IMR-90 (cell line): ENCODE measurements around the gene FNDC3B. TPM values are rescaled to one million over a fixed set of nuclear protein-coding genes. Genes with fewer than 3 reads are reported as not detected.

Experiments used
- ATAC-seq: fragments of 200-7000 bp; cut with Tn5 transposase; 2 replicates; pipeline ENCODE4 v1.9.1; 2020; ENCODE audit warnings: low read depth, mild to moderate bottlenecking, moderate library complexity
- BruUV-seq: library from RNA; stranded (reverse); fragments of 400-500 nt; replicated peaks from 2 replicates; lab custom pipeline; 2021; lab: Mats Ljungman, UMichigan
- CTCF ChIA-PET: fragments of 300-600 bp; formaldehyde crosslinking; extraction: SDS; loops from one replicate; lab custom pipeline; 2021; ENCODE audit warnings: antibody characterized with exemption; lab: Yijun Ruan, JAX
- POLR2A ChIA-PET: fragments of 300-600 bp; sonication (Branson Sonifier 250); formaldehyde crosslinking; loops from one replicate; lab custom pipeline; 2022; ENCODE audit warnings: antibody characterized with exemption; ENCODE audit not compliant: unreplicated experiment; lab: Charles Lee
- DNase-seq: peaks from one replicate; pipeline ENCODE4 v3.0.0; 2013
- H2AFZ ChIP-seq: replicated peaks from 2 replicates; pipeline ENCODE3; 2013; ENCODE audit warnings: low read length, mild to moderate bottlenecking; ENCODE audit not compliant: poor library complexity
- H2AK5ac ChIP-seq: 2 replicates; pipeline ENCODE4 v1.6.1; 2013; ENCODE audit warnings: low read depth, low read length, inconsistent platforms
- H2AK9ac ChIP-seq: replicated peaks from 2 replicates; pipeline ENCODE3; 2013; ENCODE audit warnings: mild to moderate bottlenecking, low read depth, low read length, moderate library complexity; ENCODE audit not compliant: poor library complexity
- H2BK120ac ChIP-seq: 2 replicates; pipeline ENCODE4 v1.6.1; 2013; ENCODE audit warnings: low read depth, low read length, inconsistent platforms
- H2BK15ac ChIP-seq: 3 replicates; pipeline ENCODE4 v1.6.1; 2013; ENCODE audit warnings: low read depth, low read length, inconsistent platforms
- H2BK20ac ChIP-seq: 2 replicates; pipeline ENCODE4 v1.6.1; 2013; ENCODE audit warnings: low read depth, mild to moderate bottlenecking, inconsistent platforms, low read length, moderate library complexity
- H2BK5ac ChIP-seq: 2 replicates; pipeline ENCODE4 v1.6.1; 2013; ENCODE audit warnings: mild to moderate bottlenecking, low read depth, low read length, inconsistent platforms; ENCODE audit not compliant: poor library complexity, severe bottlenecking
- H3K14ac ChIP-seq: replicated peaks from 2 replicates; pipeline ENCODE4 v1.6.1; 2013; ENCODE audit warnings: low read depth, low read length, inconsistent platforms
- H3K18ac ChIP-seq: 2 replicates; pipeline ENCODE4 v1.6.1; 2013; ENCODE audit warnings: low read depth, low read length, control low read depth
- H3K23ac ChIP-seq: 2 replicates; pipeline ENCODE4 v1.6.1; 2013; ENCODE audit warnings: low read depth, low read length, inconsistent platforms
- H3K27ac ChIP-seq: 2 replicates; pipeline ENCODE4 v1.5.1; 2013; ENCODE audit warnings: mild to moderate bottlenecking, control low read depth, low read length; ENCODE audit not compliant: insufficient read depth
- H3K27me3 ChIP-seq: 2 replicates; pipeline ENCODE4 v1.6.1; 2013; ENCODE audit warnings: low read length; ENCODE audit not compliant: control insufficient read depth, insufficient read depth
- H3K36me3 ChIP-seq: 2 replicates; pipeline ENCODE4 v1.6.1; 2013; ENCODE audit warnings: low read length, mixed read lengths; ENCODE audit not compliant: control insufficient read depth, insufficient read depth
- H3K4ac ChIP-seq: 2 replicates; pipeline ENCODE4 v1.6.1; 2013; ENCODE audit warnings: low read depth, low read length, inconsistent platforms
- H3K4me1 ChIP-seq: 2 replicates; pipeline ENCODE4 v1.6.1; 2013; ENCODE audit warnings: low read length, mixed read lengths; ENCODE audit not compliant: control insufficient read depth, insufficient read depth
- H3K4me2 ChIP-seq: 2 replicates; pipeline ENCODE4 v1.6.1; 2013; ENCODE audit warnings: low read depth, mild to moderate bottlenecking, control low read depth, low read length, moderate library complexity
- H3K4me3 ChIP-seq: 2 replicates; pipeline ENCODE4 v1.5.1; 2013; ENCODE audit warnings: low read depth, mild to moderate bottlenecking, control low read depth, low read length, moderate library complexity; ENCODE audit not compliant: insufficient read depth
- H3K56ac ChIP-seq: 2 replicates; pipeline ENCODE4 v1.6.1; 2013; ENCODE audit warnings: low read length, inconsistent platforms; ENCODE audit not compliant: insufficient read depth; ENCODE audit errors: extremely low read depth
- H3K79me1 ChIP-seq, 2 experiments: 2 replicates each; pipeline ENCODE4 v1.6.1; 2013; ENCODE audit warnings: low read length in 2 of 2, inconsistent platforms in 1 of 2, low read depth in 1 of 2
- H3K9ac ChIP-seq: 2 replicates; pipeline ENCODE4 v1.6.1; 2013; ENCODE audit warnings: low read depth, low read length, control low read depth
- H3K9me1 ChIP-seq: 2 replicates; pipeline ENCODE4 v1.6.1; 2013; ENCODE audit warnings: low read length, inconsistent platforms; ENCODE audit not compliant: insufficient read depth
- H3K9me3 ChIP-seq: 2 replicates; pipeline ENCODE4 v1.6.1; 2013; ENCODE audit warnings: low read length; ENCODE audit not compliant: control insufficient read depth, insufficient read depth
- H4K20me1 ChIP-seq: 2 replicates; pipeline ENCODE4 v1.6.1; 2013; ENCODE audit warnings: low read length, inconsistent platforms; ENCODE audit not compliant: insufficient read depth
- H4K5ac ChIP-seq: 2 replicates; pipeline ENCODE4 v1.6.1; 2013; ENCODE audit warnings: mild to moderate bottlenecking, low read depth, low read length, control low read depth
- H4K8ac ChIP-seq, 2 experiments: 2 replicates each; pipeline ENCODE4 v1.6.1; 2013; ENCODE audit warnings: low read depth in 2 of 2, low read length in 2 of 2, control low read depth in 1 of 2, inconsistent platforms in 1 of 2
- H4K91ac ChIP-seq: 2 replicates; pipeline ENCODE4 v1.6.1; 2013; ENCODE audit warnings: low read depth, low read length, inconsistent platforms; ENCODE audit not compliant: insufficient read depth
- SMC3 ChIP-seq: fragments of 150-350 bp; IDR thresholded peaks from 2 replicates; pipeline ENCODE4 v1.6.1; 2016; ENCODE audit warnings: low read depth, mild to moderate bottlenecking, antibody characterized with exemption, low read length, moderate library complexity
- WGBS, 2 experiments: methylation state at CpG; one replicate each; pipeline versions ENCODE4 v1.1.5 to v1.1.7; 2013; ENCODE audit warnings: missing lambda C conversion rate in 2 of 2; ENCODE audit not compliant: insufficient read length in 1 of 2; ENCODE audit errors: extremely low coverage in 2 of 2; 5-methylcytosine and 5-hydroxymethylcytosine counted together
- dilution Hi-C: fragments of 300-500 bp; cut with HindIII; formaldehyde crosslinking; loops from one replicate; pipeline ENCODE4 v1.14.3; 2018; ENCODE audit warnings: low sequenced_read_pairs; ENCODE audit not compliant: unreplicated experiment
- in situ Hi-C: fragments of 300-500 bp; cut with MboI; formaldehyde crosslinking; loops from 3 replicates; pipeline ENCODE4 v1.14.3; 2019; ENCODE audit warnings: low sequenced_read_pairs, inconsistent platforms, mixed read lengths
- intact Hi-C: fragments of 100-400 bp; cut with micrococcal nuclease; formaldehyde crosslinking; loops from 2 replicates; pipeline ENCODE4 v1.10.0; 2022
- polyA plus RNA-seq, 3 experiments: library from polyadenylated mRNA; depleted of rRNA; stranded (reverse); fragments of >200 nt; gene quantifications; 2 replicates each; pipeline ENCODE4 v1.2.3, GENCODE V29; 2012; ENCODE audit warnings: low replicate concordance in 1 of 3
- total RNA-seq: library from RNA; depleted of rRNA; stranded (reverse); fragments of >200 nt; gene quantifications from 2 replicates; pipeline ENCODE4 v1.2.3, GENCODE V29; 2012

Gene FNDC3B
- total and polyA plus RNA-seq, 2 of the 4 experiments (the other 2 are of a cell fraction) = 23.9 to 150 TPM

- Histone ChIP-seq H3K9ac (no peak overlapping the region), H3K18ac (peak overlapping the region; percentile 42), H3K14ac (peak overlapping the region; percentile 43; the same call in 1 of the 2 replicates), H3K4ac (peak overlapping the region; percentile 41; the same call in 1 of the 2 replicates), H4K8ac (peak overlapping the region in 1 of 2 experiments; percentile 62; a peak in 2 of 4 replicates), H2BK5ac (peak overlapping the region; percentile 69), H4K91ac (peak overlapping the region; percentile 63), H2AFZ (no peak overlapping the region), H3K4me3 (no peak overlapping the region), H4K20me1 (peaks cover 16% of the 10 kb centered on the region), H3K23ac (peak overlapping the region; percentile 17; the same call in 1 of the 2 replicates), H2BK120ac (peak overlapping the region; percentile 48), H2AK5ac (peak overlapping the region; percentile 36), H3K9me1 (peaks cover 16% of the 10 kb centered on the region), H3K27me3 (no peaks in the 10 kb centered on the region), H3K4me1 (peaks cover 23% of the 10 kb centered on the region), H3K4me2 (no peak overlapping the region; the same call in 1 of the 2 replicates), H2BK15ac (peak overlapping the region; percentile 41; the same call in 1 of the 3 replicates), H3K9me3 (no peaks in the 10 kb centered on the region), H3K27ac (0 out of 2 replicates have a peak overlapping the region, but pooled peaks have one; percentile 1), H2BK20ac (peak overlapping the region; percentile 38; the same call in 1 of the 2 replicates), H3K36me3 (peaks cover 31% of the 10 kb centered on the region), H4K5ac (peak overlapping the region; percentile 53; the same call in 1 of the 2 replicates), H2AK9ac (no peak overlapping the region), H3K79me1 (peaks cover 39 to 65% of the 10 kb centered on the region in 2 experiments), H3K56ac (no peak overlapping the region)
- in situ Hi-C loops (no loop called here), intact Hi-C loops (no loop called here), dilution Hi-C loops (no loop called here)
- BruUV-seq = no TSS peak
- CTCF ChIA-PET = no interaction called here
- POLR2A ChIA-PET = no interaction called here
- ATAC-seq = no peak; the same call in 1 of the 2 replicates
- DNase-seq = peak; percentile 34
- no CpG with 5 or more reads among the region's 3 CpGs for WGBS, 2 experiments
- no peak for TF ChIP-seq SMC3
Observed at GRCh38 chr3:172258624-172259023, 219.2 kb downstream of the FNDC3B start.
